Measurements from ENCODE around the gene RP9.

Gene RP9

GRCh38 chr7:33109758-33110238 lies 594 bp upstream of the RP9 start:
- no peaks in the 10 kb centered on the region for H3K9me3 ChIP-seq
- H3K36me3 ChIP-seq = 0 out of 2 replicates have a peak, but pooled peaks cover 2% of the 10 kb centered on the region
- peak; percentile 16 for DNase-seq
- H3K27me3 ChIP-seq = peaks cover 4% of the 10 kb centered on the region
- no peak for TF ChIP-seq CTCF (IDR thresholded peaks at IDR 0.05; ENCODE audit: low read depth, low read length)
- H3K4me1 ChIP-seq = no peaks in the 10 kb centered on the region
- peak overlapping the region; percentile 67 for H3K4me3 ChIP-seq (ENCODE audit: low read depth, low read length)

GRCh38 chr7:33108554-33109004 lies 625 bp downstream of the RP9 start:
- Histone ChIP-seq H3K36me3 (peaks cover 4% of the 10 kb centered on the region; the same call in 1 of the 2 replicates), H3K27me3 (peaks cover 1% of the 10 kb centered on the region; the same call in 1 of the 2 replicates), H3K9me3 (no peaks in the 10 kb centered on the region), H3K4me3 (ENCODE audit: low read depth, low read length) (peak overlapping the region; percentile 75), H3K4me1 (no peaks in the 10 kb centered on the region)
- peak; percentile 20; the same call in 1 of the 2 replicates for TF ChIP-seq CTCF (IDR thresholded peaks at IDR 0.05; ENCODE audit: low read depth, low read length)
- peak; percentile 13 for DNase-seq

- peak; percentile 53 for TF ChIP-seq CTCF (IDR thresholded peaks at IDR 0.05; ENCODE audit: low read depth, low read length)
- peaks cover 12% of the 10 kb centered on the region for H3K36me3 ChIP-seq
- peak overlapping the region; percentile 75 for H3K4me3 ChIP-seq (ENCODE audit: low read depth, low read length)
- no peaks in the 10 kb centered on the region for H3K9me3 ChIP-seq
- peak; percentile 54 for DNase-seq
- H3K27me3 ChIP-seq = no peaks in the 10 kb centered on the region
- H3K4me1 ChIP-seq = no peaks in the 10 kb centered on the region
These were observed 1.8 kb downstream of the RP9 start for GRCh38 chr7:33107136-33108066.

- H3K4me1 ChIP-seq = no peaks in the 10 kb centered on the region
- H3K27me3 ChIP-seq = no peaks in the 10 kb centered on the region
- H3K36me3 ChIP-seq = peaks cover 57% of the 10 kb centered on the region
- no peaks in the 10 kb centered on the region for H3K9me3 ChIP-seq
- H3K4me3 ChIP-seq (ENCODE audit: low read depth, low read length) = no peak overlapping the region
- DNase-seq = no peak
- TF ChIP-seq CTCF (IDR thresholded peaks at IDR 0.05; ENCODE audit: low read depth, low read length) = no peak
These were observed 7.3 kb downstream of the RP9 start for GRCh38 chr7:33101906-33102305.

GRCh38 chr7:33100770-33101169 lies 8.4 kb downstream of the RP9 start:
- Histone ChIP-seq H3K4me1 (no peaks in the 10 kb centered on the region), H3K27me3 (no peaks in the 10 kb centered on the region), H3K4me3 (ENCODE audit: low read depth, low read length) (no peak overlapping the region), H3K36me3 (peaks cover 68% of the 10 kb centered on the region), H3K9me3 (no peaks in the 10 kb centered on the region)
- TF ChIP-seq CTCF (IDR thresholded peaks at IDR 0.05; ENCODE audit: low read depth, low read length) = no peak
- DNase-seq = no peak

All from BE2C (cell line).